NOMO-1 (cell line): Measurements from ENCODE around the gene PIP.
"Not testable (repeated sequence)": the region's sequence is repeated elsewhere in the genome, so short reads cannot be mapped to it uniquely, and the experiment has no call there.

Source experiments
- DNase-seq, 2 experiments: peaks; one replicate each; lab custom pipeline; 2025; ENCODE audit not compliant: unreplicated experiment in 2 of 2; lab: John Stamatoyannopoulos, UW

Gene PIP

DNA sequence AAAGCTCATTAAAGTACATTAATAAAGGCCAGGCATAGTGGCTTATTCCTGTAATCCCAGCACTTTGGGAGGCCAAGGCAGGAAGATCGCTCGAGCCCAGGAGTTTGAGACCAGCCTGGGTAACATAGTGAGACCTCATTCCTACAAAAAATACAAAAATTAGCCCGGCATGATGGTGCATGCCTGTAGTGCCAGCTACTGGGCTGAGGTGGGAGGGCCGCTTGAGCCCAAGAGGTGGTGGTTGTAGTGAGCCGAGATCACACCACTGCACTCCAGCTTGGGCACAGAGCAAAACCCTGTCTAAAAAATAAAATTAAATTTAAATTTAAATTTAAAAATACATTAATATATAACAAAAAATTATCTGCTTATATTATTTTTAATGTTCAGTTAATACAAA is 44.3 kb downstream of the PIP start:
- DNase-seq: no peak

DNA sequence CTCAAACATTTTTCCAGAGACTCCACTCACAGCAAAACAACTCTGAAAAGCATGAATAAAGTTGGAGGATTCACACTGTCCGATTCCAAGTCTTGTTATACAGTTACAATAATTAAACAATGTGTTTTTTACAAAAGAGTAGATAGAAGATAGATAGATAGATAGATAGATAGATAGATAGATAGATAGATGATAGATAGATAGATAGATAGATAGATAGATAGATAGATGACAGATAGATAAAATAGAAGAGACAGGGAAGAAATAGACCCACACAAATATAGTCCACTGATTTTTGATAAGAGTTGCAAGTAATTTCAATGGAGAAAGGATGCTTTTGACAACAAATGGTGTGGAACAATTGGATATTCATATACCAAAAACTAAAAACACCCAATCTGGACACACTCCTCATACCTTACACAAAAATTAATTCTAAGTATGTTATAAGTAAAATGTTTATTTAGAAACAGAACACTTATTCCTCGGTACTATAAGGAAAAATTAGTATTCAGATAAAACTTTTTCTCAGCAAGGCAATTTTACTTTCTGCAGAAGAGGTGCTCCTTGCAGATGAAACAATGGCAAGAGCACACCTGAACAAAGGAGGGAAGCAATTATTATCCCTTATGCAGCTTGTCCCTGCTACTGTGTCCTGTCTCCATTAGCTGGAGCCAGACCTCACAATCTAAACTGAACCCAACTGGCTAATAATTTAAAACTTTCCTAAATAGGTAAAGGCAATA is 45.7 kb downstream of the PIP start:
- DNase-seq: no peak

DNA sequence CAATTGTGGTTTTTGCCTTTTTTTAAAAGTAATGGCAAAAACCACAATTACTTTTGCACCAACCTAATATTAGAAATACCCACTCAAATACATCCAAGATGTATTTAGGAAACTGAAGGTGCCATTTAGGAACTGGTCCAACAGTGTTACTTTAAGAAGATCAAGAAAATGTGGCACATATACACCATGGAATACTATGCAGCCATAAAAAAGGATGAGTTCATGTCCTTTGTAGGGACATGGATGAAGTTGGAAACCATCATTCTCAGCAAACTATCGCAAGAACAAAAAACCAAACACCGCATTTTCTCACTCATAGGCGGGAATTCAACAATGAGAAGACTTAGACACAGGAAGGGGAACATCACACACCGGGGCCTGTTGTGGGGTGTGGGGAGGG is 48.9 kb downstream of the PIP start:
- not testable (repeated sequence) for DNase-seq

DNA sequence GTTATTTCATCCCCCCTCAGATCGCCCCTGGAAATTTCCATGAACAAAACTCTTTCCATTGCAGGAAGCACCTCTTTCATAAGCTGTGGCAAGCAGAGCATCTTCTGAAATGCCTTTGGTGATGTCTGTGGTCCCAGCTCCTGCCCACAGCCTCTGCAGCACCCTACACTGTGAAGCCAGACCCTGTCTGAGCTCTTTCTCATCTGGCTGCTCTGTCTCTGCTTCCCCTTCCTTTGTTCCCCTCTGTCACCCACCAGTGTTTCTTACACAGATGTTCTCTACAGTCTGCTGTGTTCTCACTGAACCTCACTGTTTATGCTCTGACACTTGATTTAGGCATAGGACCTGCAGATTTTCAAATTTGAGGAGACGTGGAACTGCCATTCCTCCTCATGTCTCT is 49.5 kb downstream of the PIP start:
- no peak for DNase-seq

DNA sequence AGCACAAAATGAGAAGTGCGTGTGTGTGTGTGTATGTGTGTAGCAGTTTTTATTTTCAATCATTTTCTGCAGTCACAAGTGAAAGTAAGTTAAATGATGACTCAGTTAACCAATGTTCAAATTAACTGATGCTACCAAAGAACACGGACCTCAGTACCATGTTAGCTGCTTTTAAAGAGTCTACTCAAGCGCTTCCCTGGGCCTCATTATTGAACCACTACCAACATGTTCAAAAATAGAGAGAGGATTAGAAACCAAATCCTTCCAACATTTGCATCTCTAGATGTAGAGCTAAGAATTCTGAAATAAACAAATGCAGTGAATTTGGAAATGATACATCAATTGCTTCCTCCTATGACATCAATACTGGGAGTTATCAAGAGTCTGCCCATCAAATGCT is 51.1 kb downstream of the PIP start, which contains the start of gene TAS2R39:
Gene TAS2R39, plus strand, starts transcription at position 396 of the 400 bp plus-strand sequence. Its CDS starts 0 bp downstream, at position 396.
- DNase-seq: no peak

DNA sequence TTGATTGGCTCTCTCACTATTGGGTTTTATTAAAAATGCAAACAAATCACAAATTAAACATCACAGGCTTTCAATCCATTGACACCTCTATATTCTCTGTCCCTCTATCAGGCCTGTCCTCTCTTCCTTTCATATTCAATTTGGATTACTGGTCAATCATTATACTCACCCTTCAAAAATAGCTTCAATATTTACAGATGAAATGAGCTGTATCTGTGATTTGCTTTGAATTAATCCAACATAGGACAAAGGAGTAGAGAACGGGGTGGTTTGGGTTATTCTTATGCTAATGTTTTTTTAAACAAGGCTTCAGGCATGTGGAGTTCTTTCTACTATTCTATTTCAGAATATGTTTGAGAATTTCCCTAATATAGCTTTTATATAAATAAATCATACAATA is 53.7 kb downstream of the PIP start:
- no peak for DNase-seq

DNA sequence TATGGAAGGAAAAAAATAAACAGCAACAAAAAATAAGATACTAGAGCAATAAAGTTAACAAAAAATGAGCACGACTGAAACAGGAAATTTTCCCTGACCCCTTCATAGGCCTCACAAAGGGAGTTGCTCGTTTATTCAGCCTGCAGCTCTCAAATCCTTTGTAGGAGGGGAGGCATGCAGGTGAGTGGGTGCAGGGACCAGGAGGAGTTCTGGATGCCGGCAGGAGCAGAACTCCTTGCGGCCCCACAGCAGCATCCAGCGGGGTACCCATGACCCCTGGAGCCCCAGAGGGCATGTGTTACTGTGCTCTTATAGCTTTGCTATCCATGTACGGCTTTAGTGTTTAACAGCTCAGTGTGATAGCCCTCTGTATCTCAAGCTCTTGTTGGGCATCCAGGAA is 57.1 kb downstream of the PIP start:
- no peak for DNase-seq
